Pancreas (tissue), 10 donors: ENCODE data around the gene PLSCR1. TPM values are rescaled to one million over a fixed set of nuclear protein-coding genes. Genes with fewer than 3 reads are reported as not detected.

ENCODE experiments used
- ATAC-seq, 4 donors: fragments of 200-7000 bp; cut with Tn5 transposase; one replicate each; pipeline versions ENCODE4 v1.8.0 to v1.9.1; 2020; ENCODE audit warnings: mild to moderate bottlenecking in 4 of 4, moderate library complexity in 4 of 4
- DNase-seq, 6 donors: peaks; one replicate each; pipeline ENCODE4 v3.0.0-alpha.2; 2020
- FAIRE-seq: peaks from 2 replicates; lab custom pipeline; 2012; peaks lifted over from hg19 to GRCh38; lab: Jason Lieb, UNC
- H3K27ac ChIP-seq, 4 donors: fragments of 200-600 bp; sonication (generic); 1 replicate in 3 of 4; 2 replicates in 1 of 4; pipeline versions ENCODE4 v1.5.0 to v1.8.0; 2020
- H3K27me3 ChIP-seq, 4 donors: fragments of 200-600 bp; one replicate each; pipeline ENCODE4 v1.8.0; 2021
- H3K36me3 ChIP-seq, 3 donors: fragments of 200-600 bp; sonication (generic) in 1 of 3; one replicate each; pipeline versions ENCODE4 v1.5.0 to v1.8.0; 2020 to 2021
- H3K4me1 ChIP-seq, 3 donors: fragments of 200-600 bp; one replicate each; pipeline ENCODE4 v1.8.0; 2021
- H3K4me3 ChIP-seq, 4 donors: fragments of 200-600 bp; sonication (generic) in 2 of 4; one replicate each; pipeline versions ENCODE4 v1.5.0 to v1.8.0; 2020 to 2021
- H3K9me3 ChIP-seq, 4 donors: fragments of 200-600 bp; one replicate each; pipeline ENCODE4 v1.8.0; 2021
- CTCF ChIP-seq, 4 donors: fragments of 200-600 bp; sonication (generic) in 3 of 4; IDR thresholded peaks; one replicate each; pipeline versions ENCODE4 v1.5.0 to v1.8.0; 2021; ENCODE audit warnings: antibody characterized with exemption in 4 of 4
- WGBS, 2 donors: extraction: QIAGEN DNeasy Blood & Tissue Kit; methylation state at CpG; one replicate each; pipeline ENCODE4 v1.1.7; 2013; 5-methylcytosine and 5-hydroxymethylcytosine counted together
- intact Hi-C, 3 donors: fragments of 100-400 bp; cut with DNase I; formaldehyde crosslinking; loops; one replicate each; pipeline versions ENCODE4 v1.11.1 to v1.14.2; 2022
- polyA plus RNA-seq, 2 donors: library from polyadenylated mRNA; stranded (reverse); fragments of 200-250 nt; gene quantifications; one replicate each; pipeline ENCODE4 v1.2.3, GENCODE V29; 2013
- total RNA-seq, 6 donors: library from RNA; stranded (reverse); fragmentation: NEBNext Ultra II Directional in 4 of 6; extraction: Animal tissue kit (Norgen Biotek cat#: 25700) in 4 of 6; gene quantifications; one replicate each; pipeline versions ENCODE4 v1.2.1 to v1.2.4, GENCODE V29; 2021 to 2023
- donor health status: healthy with polysubstance abuse.
- donor health status: DM: no; HTN: no; CAD: no; lungs with moderate emphysema.
- donor health status: DM: no; HTN: no; CAD: no.
- donor health status: control.
- donor health status: control.
- donor health status: Bipolar disorder and iron deficiency.
- donor health status: DM: yes; HTN: yes; CAD: no.
- donor health status: DM: no; HTN: no; CAD: no.
- donor health status: DM: no; HTN: no; CAD: no.
- donor health status: DM: yes; HTN: yes; CAD: no.

PLSCR1 gene
- total and polyA plus RNA-seq, 8 donors = 23.8 to 117 (median 40.7) TPM

GRCh38 chr3:146513386-146514051 is 30.9 kb downstream of the PLSCR1 start:
- Histone ChIP-seq H3K9me3 (no peaks in the 10 kb centered on the region), H3K27me3 (no peaks in the 10 kb centered on the region), H3K4me1 (peaks cover 11 to 53% (median 52%) of the 10 kb centered on the region in 3 donors), H3K27ac (peak overlapping the region in 3 of 4 donors; percentile 38 to 84 (median 83)), H3K4me3 (no peak overlapping the region), H3K36me3 (no peaks in the 10 kb centered on the region)
- 80 to 82% methylated on average over 2 of the region's 2 CpGs for WGBS, 2 donors
- no peak for TF ChIP-seq CTCF (IDR thresholded peaks at IDR 0.05)
- intact Hi-C loops = no loop called here
- DNase-seq (no peak), FAIRE-seq (peak; percentile 68), ATAC-seq (no peak)

DNA sequence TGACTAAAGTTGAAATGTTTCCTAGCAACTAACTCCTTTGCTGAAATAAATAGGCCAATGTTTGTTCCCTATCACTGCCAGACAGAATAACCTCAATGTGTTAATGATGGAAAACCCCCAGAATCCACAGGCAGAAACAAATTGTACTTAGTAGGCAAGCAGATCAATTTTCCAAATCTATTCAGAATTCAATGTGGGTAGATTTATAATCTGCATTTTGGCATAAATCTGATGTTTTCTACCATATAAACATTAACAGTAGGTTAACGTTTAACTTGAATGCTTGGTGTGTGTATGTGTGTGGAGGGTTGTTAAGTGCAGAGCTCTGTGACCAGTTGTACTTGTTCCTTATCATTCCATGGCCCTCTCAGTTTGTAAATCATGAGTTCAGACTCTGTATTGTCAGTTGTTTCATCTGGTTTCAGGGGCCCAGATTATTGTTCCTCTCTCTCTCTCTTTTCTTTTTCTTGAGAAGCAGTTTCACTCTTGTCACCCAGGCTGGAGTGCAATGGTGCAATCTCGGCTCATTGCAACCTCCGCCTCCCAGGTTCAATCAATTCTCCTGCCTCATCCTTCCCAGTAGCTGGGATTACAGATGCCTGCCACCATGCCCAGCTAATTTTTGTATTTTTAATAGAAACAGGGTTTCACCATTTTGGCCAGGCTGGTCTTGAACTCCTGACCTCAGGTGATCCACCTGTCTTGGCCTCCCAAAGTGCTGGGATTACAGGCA is 32.8 kb downstream of the PLSCR1 start:
- peak; percentile 86 to 91 (median 90) for ATAC-seq

DNA sequence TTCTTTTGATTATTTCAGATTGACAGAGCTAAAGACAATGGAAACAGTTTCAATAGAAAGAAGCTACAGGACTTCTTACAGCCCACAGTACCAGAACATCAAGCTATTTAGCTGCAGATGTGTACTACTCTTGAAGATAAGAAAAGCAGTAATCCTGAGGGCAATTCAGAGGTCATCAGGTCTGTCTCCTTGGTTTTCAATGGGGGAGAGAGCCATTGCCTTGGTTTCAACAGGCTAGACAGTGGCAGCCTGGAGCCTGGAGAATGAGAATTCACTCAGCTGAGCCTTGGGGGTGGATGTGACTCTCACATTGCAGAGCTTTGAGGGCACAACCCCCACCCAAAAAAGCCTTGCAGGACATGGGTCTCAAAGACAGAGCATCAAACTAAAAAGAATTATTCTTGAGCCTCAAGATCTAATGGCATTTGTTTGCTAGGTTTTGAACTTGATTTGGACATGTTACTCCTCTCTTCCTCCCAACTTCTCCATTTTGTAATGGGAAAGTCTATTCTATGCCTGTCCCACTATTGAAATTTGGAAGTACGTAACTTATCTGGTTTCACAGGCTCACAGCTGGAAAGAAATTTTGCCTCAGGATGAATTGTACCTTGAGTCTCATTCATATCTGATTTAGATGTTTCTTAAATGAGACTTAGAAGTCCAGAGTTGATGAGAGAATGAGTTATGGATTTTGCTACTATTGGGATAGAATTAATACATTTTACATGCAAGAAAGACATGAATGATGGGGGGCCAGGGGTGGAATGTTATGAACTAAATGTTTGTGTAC is 36.9 kb downstream of the PLSCR1 start:
- intact Hi-C loops = no loop called here
- Histone ChIP-seq H3K9me3 (no peaks in the 10 kb centered on the region), H3K4me3 (no peak overlapping the region), H3K27me3 (no peaks in the 10 kb centered on the region), H3K36me3 (no peaks in the 10 kb centered on the region), H3K27ac (peak overlapping the region; percentile 6 to 83 (median 57)), H3K4me1 (peaks cover 8 to 68% (median 43%) of the 10 kb centered on the region in 3 donors)
- ATAC-seq = no peak
- WGBS, 2 donors = 92 to 100% methylated on average over 1 of the region's 1 CpG
- FAIRE-seq = no peak
- DNase-seq = no peak
- no peak for TF ChIP-seq CTCF (IDR thresholded peaks at IDR 0.05)

More for the DNA sequence above, 32.8 kb downstream of the PLSCR1 start:
- 13 to 30% methylated on average over 3 of the region's 3 CpGs for WGBS, 2 donors
- intact Hi-C loops = no loop called here
- Histone ChIP-seq H3K4me3 (no peak overlapping the region), H3K9me3 (no peaks in the 10 kb centered on the region), H3K27ac (peak overlapping the region; percentile 47 to 85 (median 84)), H3K36me3 (no peaks in the 10 kb centered on the region), H3K27me3 (no peaks in the 10 kb centered on the region), H3K4me1 (peaks cover 11 to 52% (median 42%) of the 10 kb centered on the region in 3 donors)
- peak; percentile 20 for FAIRE-seq
- TF ChIP-seq CTCF (IDR thresholded peaks at IDR 0.05) = no peak
- peak in 1 of 6 donors; percentile 30 for DNase-seq

DNA sequence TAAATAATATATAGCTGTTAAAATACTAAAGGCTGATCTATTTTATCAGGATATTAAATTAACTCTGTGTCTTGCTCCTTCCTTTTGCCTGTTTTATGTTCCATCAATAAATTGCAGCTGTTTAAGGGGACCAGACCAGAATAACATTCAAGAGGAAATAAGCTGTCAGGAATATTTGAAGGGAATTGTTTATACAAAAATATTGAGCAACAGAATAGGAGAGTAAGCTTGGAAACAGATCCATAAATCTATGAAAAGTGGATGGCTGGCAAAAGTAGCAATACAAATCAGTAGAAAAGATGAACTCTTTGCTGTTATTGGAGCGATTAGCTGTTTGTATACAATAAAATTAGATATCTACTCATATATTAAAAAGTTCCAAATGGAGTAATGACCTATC is 38.9 kb downstream of the PLSCR1 start:
- Histone ChIP-seq H3K27me3 (no peaks in the 10 kb centered on the region), H3K4me1 (peaks cover 0 to 58% (median 28%) of the 10 kb centered on the region in 3 donors), H3K9me3 (no peaks in the 10 kb centered on the region), H3K36me3 (no peaks in the 10 kb centered on the region), H3K27ac (peak overlapping the region in 2 of 4 donors; percentile 74 to 83), H3K4me3 (no peak overlapping the region)
- FAIRE-seq (no peak), DNase-seq (no peak), ATAC-seq (no peak)
- 92 to 93% methylated on average over 1 of the region's 1 CpG for WGBS, 2 donors
- intact Hi-C loops = no loop called here
- no peak for TF ChIP-seq CTCF (IDR thresholded peaks at IDR 0.05)
